ENCODE results near the gene IQSEC3.
A peak's percentile ranks its signal among the peaks of the same experiment; 100 is the strongest.
"Not testable (repeated sequence)": the region's sequence is repeated elsewhere in the genome, so short reads cannot be mapped to it uniquely, and the experiment has no call there.

IQSEC3 gene

GRCh38 chr12:52902-53734 lies 13.4 kb upstream of the IQSEC3 start:
- DNase-seq, result not testable (repeated sequence)

DNA sequence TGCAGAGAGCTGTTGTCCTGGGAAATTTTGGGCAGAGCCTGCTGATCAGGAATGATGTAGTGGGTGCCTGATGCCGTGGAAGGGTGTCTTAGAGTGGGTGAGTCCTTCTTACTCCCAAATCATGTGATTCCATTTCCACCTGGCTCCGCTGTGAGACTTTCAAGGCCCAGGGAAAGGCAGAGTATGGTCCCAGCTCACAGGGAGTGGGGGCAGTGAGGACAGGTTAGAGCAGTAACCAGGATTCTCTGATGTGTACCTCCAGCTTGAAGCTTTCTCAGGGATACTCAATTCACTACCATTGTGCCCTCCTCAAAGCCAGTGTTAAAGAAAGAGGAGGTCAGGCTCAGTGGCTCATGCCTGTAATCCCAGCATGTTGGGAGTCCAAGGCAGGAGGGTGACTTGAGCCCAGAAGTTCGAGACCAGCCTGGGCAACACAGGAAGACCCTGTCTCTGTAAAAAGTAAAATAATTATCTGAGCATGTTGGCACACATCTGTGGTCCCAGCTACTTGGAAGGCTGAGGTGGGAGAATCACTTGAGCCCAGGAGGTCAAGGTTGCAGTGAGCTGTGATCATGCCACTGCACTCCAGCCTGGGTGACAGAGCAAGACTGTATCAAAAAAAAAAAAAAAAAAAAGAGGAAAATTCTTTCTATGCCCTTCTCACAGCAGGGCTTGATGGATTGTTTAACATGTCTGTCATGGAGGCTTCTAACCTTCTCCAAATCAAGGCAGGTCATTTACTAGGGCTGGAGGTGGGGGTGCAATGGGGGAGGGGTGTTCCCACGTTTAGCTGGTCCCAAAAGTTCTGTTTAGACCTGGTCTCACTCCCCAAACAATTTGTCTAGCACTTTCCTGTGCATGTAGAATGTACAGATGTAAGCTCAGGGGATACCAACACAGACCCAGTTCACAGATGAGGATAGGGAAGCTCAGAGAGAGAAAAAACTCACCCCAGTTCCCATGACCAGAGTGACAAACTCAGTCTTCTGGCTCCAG lies 12.5 kb upstream of the IQSEC3 start:
- DNase-seq, result no peak

DNA sequence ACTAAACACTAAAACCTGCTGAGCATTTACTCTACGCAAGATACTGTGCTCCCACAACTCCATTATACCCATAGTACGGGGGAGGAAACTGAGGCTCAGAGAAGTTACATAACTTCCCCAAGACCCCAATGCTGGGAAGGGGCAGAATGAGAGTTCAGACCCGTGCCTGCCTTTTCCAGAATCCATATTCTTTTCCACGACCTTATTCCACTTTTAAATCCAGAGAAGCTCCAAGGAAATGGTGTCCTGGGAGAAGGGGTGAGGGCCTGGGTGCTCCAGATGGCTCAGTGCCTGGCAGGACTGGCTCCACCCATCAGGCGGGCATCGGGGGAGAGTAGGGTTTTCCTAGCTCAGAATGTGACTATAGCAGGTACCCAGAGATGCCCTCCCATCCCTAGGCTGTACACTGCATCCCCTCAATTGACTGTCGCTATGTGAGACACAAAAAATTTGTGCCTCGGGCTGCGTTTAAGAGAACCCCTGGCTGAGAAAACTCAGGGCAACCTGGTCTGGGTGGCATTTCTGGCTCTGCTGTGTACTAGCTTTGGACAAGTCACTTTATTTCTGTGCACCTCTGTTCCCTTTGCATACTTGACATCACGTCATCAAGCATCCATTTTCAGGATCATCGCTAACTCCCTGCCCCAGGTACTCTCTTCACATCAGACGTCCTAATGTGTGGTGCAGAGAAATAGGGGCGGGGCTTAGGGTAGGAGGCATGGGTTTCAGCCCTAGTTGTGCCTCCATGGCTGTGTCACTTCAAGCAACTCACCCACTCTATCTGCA lies 11.6 kb upstream of the IQSEC3 start:
- no peak for DNase-seq

GRCh38 chr12:56683-57346 lies 9.8 kb upstream of the IQSEC3 start:
- no peak for DNase-seq

DNA sequence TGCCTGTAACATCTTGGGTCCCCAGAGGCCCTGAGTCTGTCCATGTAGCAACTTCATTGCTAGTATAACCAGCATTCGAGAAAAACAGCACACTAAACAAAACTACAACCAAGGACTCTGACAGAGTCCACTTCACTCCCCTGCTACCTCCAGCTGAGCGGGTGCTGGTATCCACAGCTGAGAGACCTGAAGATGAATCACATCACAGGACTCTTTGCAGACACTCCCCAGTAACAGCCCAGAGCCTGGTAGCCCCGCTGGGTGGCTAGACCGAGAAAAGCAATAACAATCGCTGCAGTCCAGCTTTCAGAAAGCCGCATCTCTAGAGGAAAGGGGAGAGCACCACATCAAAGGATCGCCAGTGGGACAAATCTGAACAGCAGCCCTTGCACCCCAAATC lies 9.0 kb upstream of the IQSEC3 start:
- DNase-seq, result no peak

GRCh38 chr12:58832-59231 lies 7.7 kb upstream of the IQSEC3 start:
- DNase-seq, result no peak

DNA sequence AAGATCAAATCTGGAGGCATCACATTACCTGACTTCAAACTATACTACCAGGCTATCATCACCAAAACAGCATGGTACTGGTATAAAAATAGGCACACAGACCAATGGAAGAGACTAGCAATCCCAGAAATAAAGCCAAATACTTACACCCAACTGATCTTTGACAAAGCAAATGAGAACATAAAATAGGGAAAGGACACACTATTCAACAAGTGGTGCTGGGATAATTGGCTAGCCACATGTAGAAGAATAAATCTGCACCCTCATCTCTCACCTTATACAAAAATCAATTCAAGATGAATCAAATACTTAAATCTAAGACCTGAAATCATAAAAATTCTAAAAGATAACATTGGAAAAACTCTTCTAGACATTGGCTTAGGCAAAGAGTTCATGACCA lies 4.7 kb upstream of the IQSEC3 start:
- not testable (repeated sequence) for DNase-seq

GRCh38 chr12:65491-66063 lies 990 bp upstream of the IQSEC3 start:
- DNase-seq, result not testable (repeated sequence)

GRCh38 chr12:66782-67504 lies 376 bp downstream of the IQSEC3 start:
- peak; percentile 59 for DNase-seq

DNA sequence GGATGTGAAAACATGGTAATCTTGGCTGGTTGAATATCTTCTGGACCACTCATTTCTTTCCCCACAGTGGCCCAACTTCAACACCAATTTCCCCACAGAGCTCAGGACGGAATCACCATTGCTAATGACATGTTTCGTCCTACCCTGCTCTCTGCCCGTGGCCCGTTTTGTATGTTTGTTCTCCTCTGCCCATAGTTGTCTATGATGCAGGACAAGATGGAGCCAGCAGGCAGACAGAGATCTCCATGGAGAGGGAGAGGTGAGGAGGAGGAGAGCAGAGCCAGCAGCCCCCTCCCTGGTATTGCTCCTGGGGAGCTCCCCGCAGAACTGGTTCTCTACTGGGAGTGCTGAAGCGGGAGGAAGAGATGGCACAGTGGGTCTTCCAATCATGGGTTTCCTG lies 3.1 kb downstream of the IQSEC3 start:
- DNase-seq, result not testable (repeated sequence)

GRCh38 chr12:70541-70940 lies 4.0 kb downstream of the IQSEC3 start:
- DNase-seq, result not testable (repeated sequence)

DNA sequence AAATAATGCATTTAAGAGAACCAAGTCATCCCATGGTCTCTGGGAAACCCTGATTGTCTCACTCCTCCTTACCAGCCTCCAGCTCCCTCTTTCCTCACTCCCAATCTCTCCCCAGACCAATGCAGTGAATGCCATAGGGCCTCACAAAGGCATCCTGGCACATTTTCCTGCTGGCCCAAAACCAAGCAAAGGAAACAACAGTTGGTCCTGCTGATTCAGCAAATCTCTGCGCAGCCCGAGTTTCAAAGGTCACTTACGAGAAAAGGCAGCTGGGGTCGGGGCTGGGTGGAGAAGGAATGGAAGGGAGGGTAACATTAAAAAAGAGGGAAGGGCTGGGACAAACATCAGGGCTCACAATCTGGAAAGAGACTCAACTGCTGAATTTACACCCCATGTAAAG lies 5.5 kb downstream of the IQSEC3 start:
- DNase-seq, result not testable (repeated sequence)

DNA sequence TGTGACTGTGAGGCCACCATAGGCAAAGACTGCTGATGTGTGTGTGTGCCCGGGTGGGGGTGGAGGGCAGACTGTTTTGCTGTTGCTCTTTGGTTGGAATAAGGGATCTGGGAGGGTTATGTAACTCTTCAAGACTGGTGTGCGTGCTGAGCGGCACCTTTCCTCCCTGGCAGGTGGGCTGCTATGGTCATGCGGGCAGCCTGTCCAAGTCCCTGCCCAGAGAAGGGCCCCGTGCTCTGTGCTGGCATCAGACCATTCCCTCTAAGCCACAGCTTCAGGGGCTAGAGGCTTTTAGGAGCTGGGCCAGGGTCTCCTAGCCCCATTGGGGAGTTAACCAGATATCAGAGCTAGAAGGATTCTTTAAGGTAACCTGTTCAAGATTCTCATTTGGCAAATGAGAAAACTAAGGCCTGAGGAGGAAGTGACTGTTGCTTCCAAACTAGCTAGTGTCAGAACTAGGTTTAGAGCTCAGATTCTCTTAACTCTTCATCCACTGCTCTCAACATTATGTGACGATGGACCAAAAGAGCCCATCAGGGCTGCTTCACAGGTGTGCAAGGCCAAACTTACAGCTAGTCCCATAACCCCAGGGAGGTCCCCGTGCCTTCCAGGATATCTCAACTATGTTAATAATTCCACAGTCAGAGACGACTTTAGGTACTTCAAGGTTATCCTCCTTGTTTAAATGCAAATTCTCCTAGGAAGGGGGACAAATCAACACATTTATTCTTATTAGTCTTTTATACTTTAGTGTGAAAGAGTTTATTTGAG lies 8.0 kb downstream of the IQSEC3 start:
- DNase-seq, result not testable (repeated sequence)

DNA sequence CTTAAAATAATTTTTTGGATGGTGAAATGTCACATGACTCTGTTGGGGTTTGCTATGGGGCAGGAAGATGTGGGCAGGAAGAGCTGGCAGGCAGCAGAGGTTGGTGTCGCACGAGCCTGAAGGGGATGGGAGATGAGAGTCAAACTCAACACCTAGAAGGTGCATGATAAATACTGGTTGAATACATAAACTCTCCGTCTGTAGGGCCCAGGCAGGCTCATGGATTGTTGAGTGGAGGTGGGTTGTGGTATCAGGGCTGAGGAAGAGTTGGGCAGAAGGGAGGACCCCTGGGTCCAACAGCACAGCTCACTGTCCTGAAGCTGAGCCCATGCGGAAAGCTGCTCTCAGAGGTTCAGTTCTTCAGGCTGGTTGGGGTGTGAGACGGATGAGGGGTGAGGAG lies 9.0 kb downstream of the IQSEC3 start:
- not testable (repeated sequence) for DNase-seq

DNA sequence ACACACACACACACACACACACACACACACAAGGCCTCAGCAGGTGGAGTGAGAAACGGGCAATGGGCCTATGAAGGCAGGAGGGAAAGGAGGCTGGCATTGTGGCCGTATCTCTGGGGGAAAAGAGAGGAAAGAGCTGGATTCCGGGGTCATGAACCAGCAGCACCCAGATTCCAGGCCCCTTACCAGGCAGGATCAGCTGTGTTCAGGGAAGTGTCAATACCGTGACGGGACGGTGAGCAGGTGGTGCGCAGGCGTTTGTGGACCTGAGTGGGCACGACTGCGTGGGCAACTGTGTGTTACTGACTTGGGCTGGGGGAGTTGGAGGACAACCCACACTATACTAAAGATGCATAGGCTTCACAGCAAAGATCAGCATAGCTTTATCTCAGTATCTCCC lies 9.5 kb downstream of the IQSEC3 start:
- not testable (repeated sequence) for DNase-seq

- not testable (repeated sequence) for DNase-seq
Observed at GRCh38 chr12:76551-76950, 10.0 kb downstream of the IQSEC3 start.

- DNase-seq, result not testable (repeated sequence)
Observed at GRCh38 chr12:77101-77719, 10.6 kb downstream of the IQSEC3 start.

DNA sequence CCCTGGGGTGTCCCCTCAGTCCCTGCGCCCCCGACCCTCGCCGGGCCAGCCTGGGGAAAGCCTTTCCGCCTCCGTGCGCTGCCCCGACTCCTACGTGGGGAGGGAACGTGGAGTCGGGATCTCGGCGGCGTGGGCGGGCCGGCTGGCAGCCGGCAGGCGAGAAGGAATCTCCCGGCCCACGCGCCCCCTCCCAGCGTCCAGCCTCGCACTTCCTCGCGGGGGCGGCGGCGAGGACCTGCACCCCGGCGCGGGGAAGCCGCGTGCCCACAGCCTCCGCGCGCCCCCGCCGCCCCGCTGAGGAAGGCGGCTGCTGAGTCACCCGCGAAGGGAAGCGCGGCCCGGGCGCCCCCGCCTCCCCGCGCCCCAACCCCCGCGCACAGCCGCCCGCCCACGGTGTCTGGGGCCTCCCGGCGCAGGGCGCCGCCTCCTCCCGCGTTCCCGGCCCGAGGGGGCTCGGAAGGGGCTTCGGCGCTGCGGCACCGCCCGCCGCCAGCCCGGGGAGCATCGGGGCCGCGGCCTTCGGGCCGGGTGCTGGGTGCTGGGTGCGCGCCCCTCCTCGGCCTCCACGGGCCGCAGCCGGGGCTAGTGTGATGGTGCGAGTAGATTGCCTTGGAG lies 11.3 kb downstream of the IQSEC3 start:
- not testable (repeated sequence) for DNase-seq

GRCh38 chr12:78981-79380 lies 12.4 kb downstream of the IQSEC3 start:
- no peak for DNase-seq
